Ramos (cell line): ENCODE results near the gene OR7C1.
"Not testable (repeated sequence)": the region's sequence is repeated elsewhere in the genome, so short reads cannot be mapped to it uniquely, and the experiment has no call there.

Experiments
- in situ Hi-C: fragments of 300-500 bp; cut with MboI; formaldehyde crosslinking; loops from one replicate; pipeline ENCODE4 v1.14.3; 2022; ENCODE audit warnings: low sequenced_read_pairs; ENCODE audit not compliant: unreplicated experiment

OR7C1 gene

GRCh38 chr19:14785102-14785793 is 49.7 kb downstream of the OR7C1 start:
- in situ Hi-C loops = not testable (repeated sequence)

DNA sequence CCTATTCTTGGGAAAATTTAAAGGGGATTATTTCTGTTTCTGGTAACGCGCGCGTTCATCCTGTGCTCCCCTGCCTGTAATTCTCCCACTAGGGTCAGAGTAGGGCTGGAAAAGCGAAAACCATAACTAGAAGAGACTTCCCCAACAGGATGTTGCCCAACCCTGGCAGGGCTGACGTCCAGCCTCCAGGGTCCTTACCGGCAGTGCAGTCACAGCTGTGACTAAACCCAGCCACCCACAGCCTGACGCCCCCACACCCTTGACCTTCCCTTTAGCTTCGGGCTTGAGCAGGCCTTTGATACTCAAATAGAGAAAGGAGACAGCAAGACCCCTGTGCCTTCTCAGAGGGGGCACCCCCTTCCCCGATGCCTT is 50.3 kb downstream of the OR7C1 start:
- in situ Hi-C loops = not testable (repeated sequence)

- in situ Hi-C loops = not testable (repeated sequence)
Measured at GRCh38 chr19:14783410-14783998, 51.5 kb downstream of the OR7C1 start.

GRCh38 chr19:14782626-14783409 is 52.2 kb downstream of the OR7C1 start:
- in situ Hi-C loops = no loop called here

GRCh38 chr19:14781713-14782536 is 53.1 kb downstream of the OR7C1 start:
- in situ Hi-C loops = not testable (repeated sequence)

- in situ Hi-C loops = not testable (repeated sequence)
Measured at GRCh38 chr19:14780622-14781225, 54.3 kb downstream of the OR7C1 start.

DNA sequence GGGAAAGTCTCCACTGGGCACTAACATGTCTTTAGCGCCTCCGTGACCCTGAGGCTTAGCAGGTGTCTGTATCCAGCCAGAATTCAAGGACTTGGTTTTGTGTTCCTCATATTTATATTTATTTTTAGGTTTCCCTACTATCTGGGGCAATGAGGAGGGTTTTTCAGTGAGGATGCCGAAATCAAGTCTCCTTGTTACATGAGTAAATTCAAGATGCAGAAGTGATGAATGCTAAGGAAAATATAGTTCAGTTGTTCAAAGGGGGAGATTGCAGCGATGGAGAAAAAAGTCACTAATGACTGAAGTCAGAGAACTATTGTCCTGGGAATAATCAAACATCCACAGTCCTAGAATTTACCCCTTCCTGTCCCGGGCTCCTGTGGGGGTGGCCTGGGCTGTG is 55.8 kb downstream of the OR7C1 start:
- in situ Hi-C loops = no loop called here

DNA sequence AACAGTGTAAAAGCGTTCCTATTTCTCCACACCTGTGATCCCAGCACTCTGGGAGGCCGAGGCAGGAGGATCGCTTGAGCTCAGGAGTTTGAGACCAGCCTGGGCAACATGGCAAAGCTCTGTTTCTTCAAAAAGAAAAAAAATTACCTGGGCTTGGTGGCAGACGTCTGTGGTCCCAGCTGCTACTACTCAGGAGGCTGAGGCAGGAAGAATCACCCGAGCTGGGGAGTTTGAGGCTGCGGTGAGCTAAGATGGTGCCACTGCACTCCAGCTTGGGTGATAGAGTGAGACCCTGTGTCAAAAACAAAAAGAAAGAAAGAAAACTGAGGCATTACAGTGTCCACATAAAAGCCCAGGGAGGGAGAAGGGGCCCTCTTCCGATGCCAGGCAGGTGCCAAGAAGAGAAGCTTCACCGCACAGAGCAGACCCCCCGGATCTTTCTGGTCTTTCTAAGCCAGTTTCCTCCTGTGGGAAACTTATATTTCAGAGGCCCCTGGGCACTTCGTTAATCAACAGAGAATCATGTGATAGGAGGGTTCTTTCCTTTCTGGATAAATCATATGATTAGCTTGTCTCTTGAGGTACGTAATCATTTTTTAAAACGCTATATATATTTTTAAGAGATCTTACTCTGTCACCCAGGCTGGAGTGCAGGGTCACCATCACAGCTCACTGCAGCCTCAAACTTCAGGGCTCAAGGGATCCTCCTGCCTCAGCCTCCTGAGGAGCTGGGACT is 56.7 kb downstream of the OR7C1 start, which contains the start of gene ADGRE2:
TSS of gene ADGRE2 (minus strand) at position 451 of the 736 bp plus-strand sequence. CDS start 1,804 bp downstream, outside the sequence.
- in situ Hi-C loops = not testable (repeated sequence)

DNA sequence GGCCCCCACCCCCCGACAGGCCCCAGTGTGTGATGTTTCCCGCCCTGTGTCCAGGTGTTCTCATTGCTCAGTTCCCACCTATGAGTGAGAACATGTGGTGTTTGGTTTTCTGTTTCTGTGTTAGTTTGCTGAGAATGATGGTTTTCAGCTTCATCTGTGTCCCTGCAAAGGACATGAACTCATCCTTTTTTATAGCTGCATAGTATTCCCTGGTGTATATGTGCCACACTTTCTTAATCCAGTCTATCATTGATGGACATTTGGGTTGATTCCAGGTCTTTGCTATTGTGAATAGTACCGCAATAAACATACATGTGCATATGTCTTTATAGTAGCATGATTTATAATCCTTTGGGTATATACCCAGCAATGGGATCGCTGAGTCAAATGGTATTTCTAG is 57.3 kb downstream of the OR7C1 start:
- in situ Hi-C loops = not testable (repeated sequence)

DNA sequence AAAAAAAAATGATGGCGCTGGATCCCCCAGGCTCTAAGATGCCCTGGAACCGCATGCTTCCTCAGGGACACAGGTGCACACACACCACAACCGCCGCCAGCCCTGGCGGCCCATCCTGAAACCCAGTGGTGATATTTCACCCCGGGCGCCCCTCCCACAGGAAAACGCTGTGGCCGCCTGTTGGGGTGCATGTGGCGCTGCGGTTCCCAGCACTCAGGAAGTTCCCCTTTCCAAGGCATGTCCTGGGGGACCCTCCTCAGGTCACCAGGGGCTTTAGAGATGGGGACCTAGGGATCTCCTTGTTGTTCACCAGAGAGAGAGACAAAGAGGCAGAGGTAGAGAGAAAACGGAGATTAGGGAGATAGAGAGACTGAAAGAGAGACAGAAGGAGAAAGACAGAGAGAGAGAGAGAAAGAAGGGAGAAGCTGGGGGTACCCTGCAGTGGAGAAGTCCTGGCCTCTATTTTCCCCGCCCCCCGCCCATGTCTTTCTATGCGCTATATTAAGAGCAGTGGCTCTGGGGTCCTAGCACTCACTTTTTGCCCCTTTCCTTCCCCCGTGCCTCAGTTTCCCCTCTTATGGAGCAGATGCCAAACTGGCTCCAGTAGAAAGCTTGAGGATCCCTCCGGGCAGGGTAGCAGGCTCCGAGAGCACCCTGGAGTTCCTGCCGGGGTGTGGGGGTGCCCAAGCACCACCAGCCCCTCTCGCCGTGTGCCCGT is 59.0 kb downstream of the OR7C1 start:
- in situ Hi-C loops = no loop called here

GRCh38 chr19:14775326-14775725 is 59.7 kb downstream of the OR7C1 start:
- in situ Hi-C loops = not testable (repeated sequence)

DNA sequence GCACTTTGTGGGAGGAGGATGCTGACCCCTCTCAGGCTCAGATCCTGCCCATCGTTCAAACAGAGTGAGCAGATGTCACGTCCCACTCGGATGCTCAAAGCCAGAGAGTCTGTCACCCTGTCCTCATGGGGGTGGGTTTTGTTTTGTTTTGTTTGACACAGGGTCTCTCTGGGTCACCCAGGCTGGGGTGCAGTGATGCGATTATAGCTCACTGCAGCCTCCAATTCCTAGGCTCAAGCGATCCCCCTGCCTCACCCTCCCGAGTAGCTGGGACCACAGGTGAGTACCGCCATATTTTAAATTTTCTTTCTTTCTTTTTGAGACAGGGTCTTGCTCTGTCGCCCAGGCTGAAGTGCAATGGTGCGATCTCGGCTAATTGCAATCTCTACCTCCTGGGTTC is 60.6 kb downstream of the OR7C1 start:
- in situ Hi-C loops = no loop called here

GRCh38 chr19:14773722-14774121 is 61.3 kb downstream of the OR7C1 start:
- in situ Hi-C loops = not testable (repeated sequence)

DNA sequence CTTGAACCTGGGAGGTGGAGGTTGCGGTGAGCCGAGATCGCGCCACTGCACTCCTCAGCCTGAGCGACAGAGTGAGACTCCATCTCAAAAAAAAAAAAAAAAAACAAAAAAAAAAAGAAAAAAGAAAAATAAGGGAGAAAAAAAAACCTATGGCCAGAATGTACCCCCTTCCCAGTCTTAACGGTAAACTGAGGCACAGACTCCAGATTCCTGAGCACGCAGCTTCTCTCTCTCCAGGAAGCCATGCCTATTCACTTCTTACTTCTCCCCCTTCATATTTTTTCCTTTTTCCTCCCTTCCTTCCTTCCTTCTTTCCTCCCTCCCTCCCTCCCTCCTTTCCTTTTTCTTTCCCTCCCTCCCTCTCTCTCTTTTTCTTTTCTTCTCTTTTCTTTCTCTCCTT is 62.0 kb downstream of the OR7C1 start:
- in situ Hi-C loops = no loop called here

- in situ Hi-C loops = no loop called here
Measured at GRCh38 chr19:14772467-14772866, 62.5 kb downstream of the OR7C1 start.

- in situ Hi-C loops = no loop called here
Measured at GRCh38 chr19:14770944-14771839, 63.8 kb downstream of the OR7C1 start.

- in situ Hi-C loops = no loop called here
Measured at GRCh38 chr19:14770136-14770535, 64.8 kb downstream of the OR7C1 start.

DNA sequence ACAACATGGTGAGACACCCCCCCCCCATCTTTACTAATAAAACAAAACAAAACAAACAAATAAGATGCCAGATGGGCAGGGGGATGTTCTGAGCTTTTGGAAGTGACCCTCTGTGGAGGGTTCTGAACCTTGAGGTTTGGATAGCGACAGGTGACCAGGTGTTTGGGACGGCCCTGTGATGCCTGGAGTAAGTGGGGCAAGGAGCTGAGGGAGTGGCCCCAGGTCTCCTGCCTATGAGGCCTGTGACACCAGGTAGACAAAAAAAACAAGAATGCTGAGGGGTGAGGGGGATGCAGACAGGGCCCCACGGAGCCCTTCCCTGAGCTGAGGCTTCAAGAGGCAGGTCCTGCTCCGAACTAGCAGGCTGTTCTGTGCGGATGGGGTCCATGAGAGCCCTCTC is 65.8 kb downstream of the OR7C1 start:
- in situ Hi-C loops = loop anchor here (5.0 kb wide), 1 partner anchor 372 kb away; no protein-coding TSS in a partner anchor
